Measurements from ENCODE around the gene LHFPL3.

DNA sequence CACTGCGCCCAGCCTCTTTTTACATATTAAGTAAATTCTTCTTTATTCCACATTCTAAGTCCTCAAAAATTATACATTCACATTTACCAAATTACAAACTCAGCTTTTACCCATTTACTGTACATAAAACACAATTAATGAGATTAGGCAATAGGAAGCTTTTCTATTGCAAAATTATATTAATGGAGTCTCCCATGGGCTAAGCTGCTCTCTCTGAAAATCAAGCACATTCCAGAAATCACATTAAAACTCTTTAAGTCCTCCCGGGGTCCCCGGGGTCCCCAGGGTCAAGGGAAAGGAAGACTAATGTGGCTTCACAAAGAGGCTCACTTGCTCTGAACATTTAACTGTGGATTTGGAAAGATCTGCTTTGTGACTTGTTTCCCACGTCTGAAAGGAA lies 558.2 kb downstream of the LHFPL3 start:
- TF ChIP-seq MAX (IDR thresholded peaks at IDR 0.05; ENCODE audit: low read depth, low read length) (no peak), MYC (IDR thresholded peaks at IDR 0.05; ENCODE audit: low read depth, low read length) (no peak)
- TF ChIP-seq, protein P1, sequence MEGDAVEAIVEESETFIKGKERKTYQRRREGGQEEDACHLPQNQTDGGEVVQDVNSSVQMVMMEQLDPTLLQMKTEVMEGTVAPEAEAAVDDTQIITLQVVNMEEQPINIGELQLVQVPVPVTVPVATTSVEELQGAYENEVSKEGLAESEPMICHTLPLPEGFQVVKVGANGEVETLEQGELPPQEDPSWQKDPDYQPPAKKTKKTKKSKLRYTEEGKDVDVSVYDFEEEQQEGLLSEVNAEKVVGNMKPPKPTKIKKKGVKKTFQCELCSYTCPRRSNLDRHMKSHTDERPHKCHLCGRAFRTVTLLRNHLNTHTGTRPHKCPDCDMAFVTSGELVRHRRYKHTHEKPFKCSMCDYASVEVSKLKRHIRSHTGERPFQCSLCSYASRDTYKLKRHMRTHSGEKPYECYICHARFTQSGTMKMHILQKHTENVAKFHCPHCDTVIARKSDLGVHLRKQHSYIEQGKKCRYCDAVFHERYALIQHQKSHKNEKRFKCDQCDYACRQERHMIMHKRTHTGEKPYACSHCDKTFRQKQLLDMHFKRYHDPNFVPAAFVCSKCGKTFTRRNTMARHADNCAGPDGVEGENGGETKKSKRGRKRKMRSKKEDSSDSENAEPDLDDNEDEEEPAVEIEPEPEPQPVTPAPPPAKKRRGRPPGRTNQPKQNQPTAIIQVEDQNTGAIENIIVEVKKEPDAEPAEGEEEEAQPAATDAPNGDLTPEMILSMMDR (IDR thresholded peaks at IDR 0.05; ENCODE audit: low read depth, low read length), result no peak
